ENCODE data around the gene EDN1. TPM values are rescaled to one million over a fixed set of nuclear protein-coding genes. Genes with fewer than 3 reads are reported as not detected.

Gene EDN1
- total RNA-seq, 4 donors from 2014 or later, result 1.0 to 5.4 (median 3.0) TPM

- TF ChIP-seq POLR2A (IDR thresholded peaks at IDR 0.05), result no peak
- no peak for TF ChIP-seq CTCF (IDR thresholded peaks at IDR 0.05)
- 90 to 94% methylated on average over 2 of the region's 2 CpGs for WGBS, 2 donors
- H3K27ac ChIP-seq, result no peak overlapping the region
These were observed 20.9 kb downstream of the EDN1 start for GRCh38 chr6:12311106-12311505.

GRCh38 chr6:12312736-12313135 is 22.6 kb downstream of the EDN1 start:
- Histone ChIP-seq H3K9me3 (no peaks in the 10 kb centered on the region), H3K4me1 (no peaks in the 10 kb centered on the region), H3K27ac (no peak overlapping the region), H3K27me3 (no peaks in the 10 kb centered on the region), H3K36me3 (no peaks in the 10 kb centered on the region), H3K4me3 (replicated peaks in 1 of 3) (no peak overlapping the region)
- 27 to 39% methylated on average over 2 of the region's 2 CpGs for WGBS, 2 donors
- TF ChIP-seq CTCF (IDR thresholded peaks at IDR 0.05) (no peak), POLR2A (IDR thresholded peaks at IDR 0.05) (no peak)
- intact Hi-C loops (cut with DNase I), result no loop called here
- no peak for DNase-seq

More at GRCh38 chr6:12311106-12311505, 20.9 kb downstream of the EDN1 start:
- intact Hi-C loops (cut with DNase I), result no loop called here
- Histone ChIP-seq H3K4me3 (replicated peaks in 1 of 3) (no peak overlapping the region), H3K4me1 (no peaks in the 10 kb centered on the region), H3K9me3 (no peaks in the 10 kb centered on the region), H3K27me3 (no peaks in the 10 kb centered on the region), H3K36me3 (no peaks in the 10 kb centered on the region)
- DNase-seq, result no peak

- no peak for DNase-seq
- Histone ChIP-seq H3K9me3 (no peaks in the 10 kb centered on the region), H3K27ac (no peak overlapping the region), H3K36me3 (no peaks in the 10 kb centered on the region), H3K4me3 (replicated peaks in 1 of 3) (no peak overlapping the region), H3K27me3 (no peaks in the 10 kb centered on the region), H3K4me1 (no peaks in the 10 kb centered on the region)
- TF ChIP-seq POLR2A (IDR thresholded peaks at IDR 0.05) (no peak), CTCF (IDR thresholded peaks at IDR 0.05) (no peak)
- WGBS, 2 donors, result 58 to 63% methylated on average over 12 of the region's 12 CpGs
- intact Hi-C loops (cut with DNase I), result no loop called here
These were observed 23.3 kb downstream of the EDN1 start for GRCh38 chr6:12313306-12313991.

- H3K27me3 ChIP-seq, result no peaks in the 10 kb centered on the region
- no peaks in the 10 kb centered on the region for H3K9me3 ChIP-seq
- no peaks in the 10 kb centered on the region for H3K36me3 ChIP-seq
- H3K27ac ChIP-seq, result no peak overlapping the region
- DNase-seq, result peak in 1 of 2 donors; percentile 5
- no peak overlapping the region for H3K4me3 ChIP-seq (replicated peaks in 1 of 3)
- 55 to 65% methylated on average over 8 of the region's 8 CpGs for WGBS, 2 donors
- TF ChIP-seq POLR2A (IDR thresholded peaks at IDR 0.05), result no peak
- intact Hi-C loops (cut with DNase I), result no loop called here
- no peaks in the 10 kb centered on the region for H3K4me1 ChIP-seq
These were observed 23.9 kb downstream of the EDN1 start for GRCh38 chr6:12313992-12314589.

- TF ChIP-seq POLR2A (IDR thresholded peaks at IDR 0.05) (no peak), CTCF (IDR thresholded peaks at IDR 0.05) (no peak)
- Histone ChIP-seq H3K4me1 (no peaks in the 10 kb centered on the region), H3K27ac (no peak overlapping the region), H3K36me3 (no peaks in the 10 kb centered on the region), H3K4me3 (replicated peaks in 1 of 3) (no peak overlapping the region), H3K27me3 (no peaks in the 10 kb centered on the region), H3K9me3 (no peaks in the 10 kb centered on the region)
- DNase-seq, result no peak
- intact Hi-C loops (cut with DNase I), result no loop called here
- 70 to 90% methylated on average over 5 of the region's 5 CpGs for WGBS, 2 donors
These were observed 24.6 kb downstream of the EDN1 start for GRCh38 chr6:12314751-12315150.
